ENCODE results near the gene CT47C1.
"Not testable (repeated sequence)": the region's sequence is repeated elsewhere in the genome, so short reads cannot be mapped to it uniquely, and the experiment has no call there.

Gene CT47C1

DNA sequence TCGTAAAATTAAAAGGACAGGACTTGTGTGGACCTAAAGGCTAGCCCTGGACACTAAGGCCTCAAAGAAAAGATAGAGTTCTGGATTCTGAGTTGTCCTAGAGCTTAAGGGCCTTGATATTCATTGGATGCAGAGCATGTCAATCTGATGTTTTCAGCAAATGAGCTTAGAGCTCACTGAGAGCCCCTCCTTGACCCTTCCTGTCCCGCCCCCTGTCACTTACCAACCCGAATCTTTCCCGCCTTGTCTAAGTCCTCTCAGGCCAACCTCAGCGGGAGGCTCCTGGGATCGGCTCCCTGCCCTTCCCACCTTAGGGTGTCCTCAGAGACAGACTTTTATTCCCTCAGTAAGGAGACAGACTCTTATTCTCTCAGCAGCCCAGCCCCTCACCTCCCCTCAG is at the start of gene CT47C1:
Gene CT47C1 (plus strand): TSS at position 250 of the 400 bp plus-strand sequence. CDS start 233 bp downstream, outside the sequence.
- in situ Hi-C loops (cut with MboI; ENCODE audit: low sequenced_read_pairs), result loop anchor here (25.0 kb wide), 1 partner anchor 235 kb away; no protein-coding TSS in a partner anchor

DNA sequence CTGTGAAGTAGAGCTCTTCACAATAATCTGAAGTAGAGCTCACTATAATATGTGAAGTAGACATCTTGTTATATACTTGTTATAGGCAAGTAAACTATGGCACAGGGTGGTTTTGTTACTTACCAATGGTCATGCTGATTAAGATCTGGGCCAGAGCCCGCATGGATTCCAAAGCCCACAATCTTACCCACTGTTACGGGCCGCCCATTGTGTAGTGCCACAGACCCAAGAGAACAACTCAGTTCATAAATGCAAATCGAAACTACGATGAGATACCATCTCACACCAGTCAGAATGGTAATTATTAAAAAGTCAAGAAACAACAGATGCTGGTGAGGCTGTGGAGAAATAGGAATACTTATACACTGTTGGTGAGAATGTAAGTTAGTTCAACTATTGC is 46.9 kb upstream of the CT47C1 start:
- in situ Hi-C loops (cut with MboI; ENCODE audit: low sequenced_read_pairs), result no loop called here

DNA sequence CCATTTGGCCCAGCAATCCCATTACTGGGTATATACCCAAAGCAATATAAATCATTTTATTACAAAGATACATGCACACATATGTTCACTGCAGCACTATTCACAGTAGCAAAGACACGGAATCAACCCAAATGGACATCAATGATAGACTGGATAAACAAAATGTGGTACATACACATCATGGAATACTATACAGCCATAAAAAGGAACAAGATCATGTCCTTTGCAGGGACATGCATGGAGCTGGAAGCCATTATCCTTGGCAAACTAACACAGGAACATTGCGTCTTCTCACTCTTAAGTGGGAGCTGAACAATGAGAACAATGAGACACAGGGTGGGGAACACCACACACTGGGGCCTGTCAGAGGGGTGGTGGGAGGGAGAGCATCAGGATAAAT is 46.4 kb upstream of the CT47C1 start:
- in situ Hi-C loops (cut with MboI; ENCODE audit: low sequenced_read_pairs), result not testable (repeated sequence)

DNA sequence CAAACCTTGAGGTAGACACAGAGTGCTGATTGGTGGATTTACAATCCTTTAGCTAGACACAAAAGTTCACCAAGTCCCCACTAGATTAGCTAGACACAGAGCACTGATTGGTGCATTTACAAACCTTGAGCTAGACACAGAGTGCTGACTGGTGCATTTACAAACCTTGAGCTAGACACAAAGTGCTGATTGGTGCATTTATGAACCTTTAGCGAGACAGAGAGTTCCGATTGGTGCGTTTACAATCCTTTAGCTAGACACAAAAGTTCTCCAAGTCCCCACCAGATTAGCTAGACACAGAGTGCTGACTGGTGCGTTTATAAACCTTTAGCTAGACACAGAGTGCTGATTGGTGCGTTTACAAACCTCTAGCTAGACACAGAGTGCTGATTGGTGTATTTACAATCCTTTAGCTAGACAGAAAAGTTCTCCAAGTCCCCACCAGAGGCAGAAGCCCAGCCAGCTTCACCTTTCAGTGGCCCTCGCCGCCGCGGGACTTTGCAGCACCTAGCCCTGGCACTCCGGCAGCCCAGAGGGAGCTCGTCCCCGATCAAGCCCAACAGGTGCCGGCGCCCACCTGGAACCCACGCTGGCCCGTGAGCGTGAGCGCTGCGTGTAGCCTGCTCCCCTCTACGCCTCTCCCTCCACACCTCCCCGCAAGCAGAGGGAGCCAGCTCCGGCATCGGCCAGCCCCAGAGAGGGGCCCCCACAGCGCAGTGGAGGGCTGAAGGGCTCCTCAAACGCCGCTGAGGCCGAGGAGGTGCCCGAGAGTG is 44.6 kb upstream of the CT47C1 start:
- in situ Hi-C loops (cut with MboI; ENCODE audit: low sequenced_read_pairs), result not testable (repeated sequence)

DNA sequence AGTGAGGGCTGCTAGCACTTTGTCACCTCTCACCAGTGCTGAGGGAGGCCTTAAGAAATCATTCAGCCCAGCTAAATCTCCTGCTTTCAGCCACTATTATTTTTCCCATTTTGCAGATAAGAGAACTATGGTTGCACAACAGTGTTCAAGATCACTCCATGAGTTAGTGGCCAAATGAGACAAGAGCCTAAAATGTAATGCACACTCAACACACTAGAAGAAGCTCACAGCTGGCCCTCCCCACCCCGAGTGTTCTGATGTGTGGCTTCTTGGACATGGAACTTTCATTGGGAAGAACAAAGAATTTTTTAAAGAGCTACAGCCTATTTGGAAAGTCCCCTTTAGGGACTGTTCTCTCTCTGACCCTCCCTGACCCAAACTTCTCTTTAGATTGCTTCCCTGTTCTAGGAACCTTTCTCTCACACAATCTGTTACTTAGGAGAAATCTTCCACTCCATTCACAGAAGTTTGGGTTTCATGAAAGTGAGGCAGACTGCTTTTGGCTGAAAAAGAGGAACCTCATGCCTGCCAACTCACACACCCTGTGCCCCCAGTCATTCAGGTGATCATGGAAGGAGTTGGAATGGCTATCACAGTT is 44.0 kb upstream of the CT47C1 start:
- in situ Hi-C loops (cut with MboI; ENCODE audit: low sequenced_read_pairs), result no loop called here

DNA sequence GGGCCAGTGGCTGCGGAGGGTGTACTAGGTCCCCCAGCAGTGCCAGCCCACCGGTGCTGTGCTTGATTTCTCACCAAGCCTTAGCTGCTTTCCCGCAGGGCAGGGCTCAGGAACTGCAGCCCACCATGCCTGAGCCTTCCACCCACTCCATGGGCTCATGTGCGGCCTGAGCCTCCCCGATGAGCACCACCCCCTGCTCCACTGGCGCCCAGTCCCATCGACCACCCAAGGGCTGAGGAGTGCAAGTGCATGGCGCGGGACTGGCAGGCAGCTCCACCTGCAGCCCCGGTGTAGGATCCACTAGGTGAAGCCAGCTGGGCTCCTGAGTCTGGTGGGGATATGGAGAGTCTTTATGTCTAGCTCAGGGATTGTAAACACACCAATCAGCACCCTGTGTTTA is 43.1 kb upstream of the CT47C1 start:
- in situ Hi-C loops (cut with MboI; ENCODE audit: low sequenced_read_pairs), result not testable (repeated sequence)

DNA sequence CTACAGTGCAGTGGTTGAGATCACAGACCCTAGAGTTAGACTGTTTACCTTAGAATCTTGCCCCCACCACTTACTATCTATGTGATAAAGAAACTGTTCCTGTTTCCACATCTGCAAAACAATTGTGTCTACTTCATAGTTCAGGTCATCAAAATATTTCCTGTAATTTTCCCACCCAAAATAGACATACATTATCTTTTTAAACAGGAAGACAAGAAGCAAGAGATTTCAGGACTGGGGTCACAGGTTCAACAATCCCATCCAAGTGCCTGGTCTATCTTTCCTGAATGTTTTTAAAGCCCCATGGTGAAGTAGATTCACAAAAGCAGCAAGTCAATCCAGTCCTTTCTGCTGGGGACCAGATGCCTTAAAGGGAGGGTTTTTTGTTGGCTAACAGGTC is 41.8 kb upstream of the CT47C1 start:
- in situ Hi-C loops (cut with MboI; ENCODE audit: low sequenced_read_pairs), result no loop called here

DNA sequence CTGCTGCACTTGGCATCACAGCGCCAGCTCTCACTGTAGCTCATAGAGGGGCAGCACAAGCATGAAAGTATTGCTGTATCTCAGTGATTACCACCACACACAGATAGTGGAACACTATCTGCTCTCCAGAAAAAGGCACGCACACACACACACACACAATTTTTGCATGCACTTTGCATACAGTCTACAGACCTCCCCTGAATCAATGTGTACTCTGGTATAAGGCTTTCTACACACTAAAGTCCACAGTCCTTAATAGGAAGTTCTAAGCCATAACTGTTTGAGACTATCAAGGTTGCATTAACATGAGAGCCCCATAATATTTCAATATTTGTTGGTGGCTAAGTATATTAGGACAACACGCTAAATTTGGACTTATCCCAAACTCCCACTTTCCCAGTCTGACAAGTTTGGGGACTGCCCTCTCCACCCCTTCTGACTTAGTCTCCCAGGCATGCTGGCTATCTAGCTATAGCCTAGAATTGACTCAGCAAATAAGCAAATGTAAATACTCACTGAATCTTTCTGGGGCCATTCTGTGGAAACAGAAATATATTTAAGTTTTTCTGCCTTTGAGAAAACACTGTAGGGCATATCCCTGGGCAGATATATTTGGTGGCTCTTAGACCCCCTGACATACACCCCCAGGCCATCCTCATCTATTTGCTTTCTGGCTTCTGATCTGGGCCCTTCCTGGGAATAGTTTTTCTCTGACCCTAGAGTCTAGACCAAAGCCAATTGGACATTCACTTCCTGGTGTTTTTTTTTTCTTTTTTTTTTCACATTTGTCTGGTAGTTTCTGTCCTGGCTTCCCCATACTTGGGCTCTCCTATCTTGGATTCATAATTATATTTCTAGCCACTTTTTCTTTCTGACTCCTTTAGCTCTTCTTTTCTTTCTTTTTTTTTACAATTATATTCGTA is 36.4 kb upstream of the CT47C1 start:
- in situ Hi-C loops (cut with MboI; ENCODE audit: low sequenced_read_pairs), result no loop called here

DNA sequence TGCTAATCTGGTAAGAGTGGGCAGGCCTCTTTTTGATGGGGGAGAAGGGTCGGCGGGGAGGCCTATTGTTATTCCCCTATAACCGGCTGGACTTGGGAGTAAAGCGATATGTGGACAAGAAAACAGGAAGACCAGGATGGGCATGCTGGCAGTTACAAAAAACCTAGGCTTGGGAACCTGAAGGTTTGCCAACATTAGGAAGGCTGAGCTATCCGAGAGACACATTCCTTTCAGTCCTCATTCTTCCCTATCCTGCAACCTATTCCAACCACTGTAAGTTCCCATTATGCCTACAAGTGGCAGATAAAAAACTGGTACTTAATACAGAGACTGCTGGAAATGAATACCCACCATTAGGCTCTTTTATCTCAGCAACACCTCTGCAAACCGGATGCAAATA is 32.4 kb upstream of the CT47C1 start:
- in situ Hi-C loops (cut with MboI; ENCODE audit: low sequenced_read_pairs), result no loop called here

DNA sequence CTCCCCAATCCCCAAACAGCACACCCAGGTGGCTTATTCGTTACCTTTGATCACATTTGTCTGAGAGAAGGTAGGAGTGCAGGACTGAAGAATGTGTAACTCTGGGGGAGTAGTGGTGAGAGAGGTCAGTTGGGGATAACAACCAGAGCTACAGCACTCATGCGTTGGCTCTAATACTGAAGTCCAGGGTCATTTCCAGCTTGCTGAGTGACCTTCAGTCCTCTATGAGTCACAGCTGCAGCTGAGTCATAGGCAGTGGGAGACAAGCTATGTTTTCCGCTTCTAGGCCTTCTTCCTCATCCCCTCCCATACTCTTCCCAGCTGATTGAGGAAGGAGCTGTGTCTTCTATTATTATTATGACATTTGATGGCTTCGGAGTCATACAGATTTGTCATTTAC is 31.6 kb upstream of the CT47C1 start:
- in situ Hi-C loops (cut with MboI; ENCODE audit: low sequenced_read_pairs), result no loop called here

DNA sequence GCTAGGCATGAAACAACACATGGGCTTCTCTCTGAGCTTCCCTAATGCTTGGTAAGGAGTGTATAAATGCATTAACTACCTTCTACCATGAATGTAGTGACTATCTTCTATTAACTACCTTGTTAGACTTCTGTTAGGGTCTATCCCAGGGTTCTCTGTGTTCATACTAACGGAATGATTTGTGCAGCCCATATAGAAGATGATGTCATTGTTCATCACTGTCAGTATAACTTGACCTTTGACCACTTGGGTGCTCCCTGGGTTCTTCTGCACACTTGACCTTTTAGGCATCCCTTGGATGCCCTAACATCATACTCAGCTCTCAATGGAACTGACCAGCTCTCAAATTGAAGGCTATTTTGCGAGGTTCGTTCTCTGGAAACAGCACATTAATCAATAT is 30.8 kb upstream of the CT47C1 start:
- in situ Hi-C loops (cut with MboI; ENCODE audit: low sequenced_read_pairs), result no loop called here

DNA sequence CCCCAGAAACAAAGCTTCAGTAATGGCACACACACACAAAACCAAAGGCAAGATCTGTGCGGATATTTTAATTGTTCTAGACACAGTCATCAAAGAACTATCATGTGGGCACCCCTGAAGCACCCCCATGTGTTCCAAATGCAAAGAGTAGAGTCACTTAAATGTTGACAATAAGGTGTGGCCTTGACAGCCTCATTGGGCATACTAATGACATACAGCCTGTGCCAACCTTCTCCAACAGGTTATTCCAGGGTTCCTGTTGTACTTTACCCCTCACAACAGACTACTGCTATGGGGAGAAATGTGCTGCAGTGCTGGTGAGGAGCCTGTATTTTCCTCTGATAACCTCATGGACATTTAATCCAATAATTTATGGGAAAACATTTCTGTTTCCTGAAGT is 29.8 kb upstream of the CT47C1 start:
- in situ Hi-C loops (cut with MboI; ENCODE audit: low sequenced_read_pairs), result no loop called here

DNA sequence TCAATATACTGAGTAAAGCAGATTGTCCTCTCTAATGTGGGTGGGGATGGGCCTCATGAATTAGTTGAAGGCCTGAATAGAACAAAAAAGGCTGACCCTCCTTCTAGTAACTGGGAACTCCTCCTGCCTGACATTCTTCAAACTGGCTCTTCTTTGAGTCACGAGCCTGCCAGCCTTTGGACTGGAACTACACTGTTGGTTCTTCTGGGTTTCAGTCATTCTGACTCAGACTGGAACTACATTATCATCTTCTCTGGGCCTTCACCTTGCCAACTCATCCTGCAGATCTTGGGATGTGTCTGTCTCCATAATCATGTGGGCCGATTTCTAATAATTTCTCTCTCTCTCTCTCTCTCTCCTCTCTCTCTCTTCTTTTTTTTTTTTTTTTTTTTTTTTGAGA is 26.9 kb upstream of the CT47C1 start:
- in situ Hi-C loops (cut with MboI; ENCODE audit: low sequenced_read_pairs), result no loop called here

DNA sequence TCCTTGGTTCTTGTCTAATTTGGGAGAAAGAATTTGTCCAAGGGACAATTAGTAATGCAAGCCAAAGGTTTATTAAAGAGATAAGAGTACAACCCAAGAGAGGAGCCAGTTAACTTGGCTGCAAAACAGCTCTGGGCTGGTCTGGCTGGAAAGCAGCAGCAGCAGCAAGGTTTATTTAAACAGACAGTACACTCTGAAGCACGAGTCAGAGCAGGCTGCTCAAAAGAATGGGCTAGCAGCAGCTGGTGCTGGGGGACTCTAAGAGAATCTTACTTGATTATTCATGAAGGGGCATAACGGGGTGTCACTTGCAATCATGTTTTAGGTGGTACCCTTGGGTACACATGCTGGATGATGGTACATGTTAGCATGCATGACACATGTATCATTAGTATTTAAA is 17.1 kb upstream of the CT47C1 start:
- in situ Hi-C loops (cut with MboI; ENCODE audit: low sequenced_read_pairs), result loop anchor here (25.0 kb wide), 1 partner anchor 218 kb away; no protein-coding TSS in a partner anchor

DNA sequence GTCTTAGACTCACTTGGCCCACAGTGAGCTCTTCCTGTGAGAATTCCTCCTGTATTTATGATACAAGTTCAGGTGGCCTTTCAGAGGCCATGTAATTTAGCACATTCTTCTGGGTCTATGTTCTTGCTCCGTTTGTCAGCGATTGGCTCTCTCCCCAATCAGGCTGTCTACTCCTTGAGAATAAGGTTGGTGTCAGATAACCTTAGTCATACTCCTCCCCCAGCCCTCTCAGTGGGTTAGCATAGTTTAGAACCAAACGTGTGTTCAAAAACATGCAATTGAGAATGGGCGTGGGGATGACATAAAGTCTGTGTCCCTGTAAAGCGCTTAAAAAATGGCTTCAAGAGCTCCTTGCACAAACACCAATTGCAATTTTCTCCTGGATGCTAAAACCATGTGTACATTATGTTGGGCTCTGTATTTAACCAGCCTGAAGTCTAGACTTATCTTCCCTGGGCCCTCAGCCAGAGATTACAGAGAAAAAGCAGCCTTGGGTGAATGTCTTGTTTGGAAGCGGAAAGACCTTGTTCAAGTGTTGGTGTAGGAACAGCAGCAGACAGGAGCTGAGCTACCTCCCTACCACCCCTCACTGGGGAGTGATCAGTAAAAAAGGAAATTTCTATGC is 9.9 kb upstream of the CT47C1 start:
- in situ Hi-C loops (cut with MboI; ENCODE audit: low sequenced_read_pairs), result loop anchor here (25.0 kb wide), 1 partner anchor 226 kb away; no protein-coding TSS in a partner anchor

DNA sequence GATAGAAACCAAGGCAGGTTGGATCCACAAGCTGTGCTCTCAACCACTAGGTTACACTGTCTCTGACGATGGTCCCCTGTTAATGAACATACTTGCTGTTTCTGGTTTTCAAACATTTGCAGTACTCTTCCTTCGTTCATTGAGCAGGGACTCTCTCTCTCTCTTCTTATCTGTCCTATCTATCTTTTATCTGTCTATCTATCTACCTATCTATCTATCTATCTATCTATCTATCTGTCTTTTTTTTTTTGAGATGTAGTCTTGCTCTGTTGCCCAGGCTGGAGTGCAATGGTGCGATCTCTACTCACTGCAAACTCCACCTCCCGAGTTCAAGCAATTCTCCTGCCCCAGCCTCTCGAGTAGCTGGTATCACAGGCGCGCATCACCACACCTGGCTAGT is 9.4 kb upstream of the CT47C1 start:
- in situ Hi-C loops (cut with MboI; ENCODE audit: low sequenced_read_pairs), result loop anchor here (25.0 kb wide), 1 partner anchor 226 kb away; no protein-coding TSS in a partner anchor

DNA sequence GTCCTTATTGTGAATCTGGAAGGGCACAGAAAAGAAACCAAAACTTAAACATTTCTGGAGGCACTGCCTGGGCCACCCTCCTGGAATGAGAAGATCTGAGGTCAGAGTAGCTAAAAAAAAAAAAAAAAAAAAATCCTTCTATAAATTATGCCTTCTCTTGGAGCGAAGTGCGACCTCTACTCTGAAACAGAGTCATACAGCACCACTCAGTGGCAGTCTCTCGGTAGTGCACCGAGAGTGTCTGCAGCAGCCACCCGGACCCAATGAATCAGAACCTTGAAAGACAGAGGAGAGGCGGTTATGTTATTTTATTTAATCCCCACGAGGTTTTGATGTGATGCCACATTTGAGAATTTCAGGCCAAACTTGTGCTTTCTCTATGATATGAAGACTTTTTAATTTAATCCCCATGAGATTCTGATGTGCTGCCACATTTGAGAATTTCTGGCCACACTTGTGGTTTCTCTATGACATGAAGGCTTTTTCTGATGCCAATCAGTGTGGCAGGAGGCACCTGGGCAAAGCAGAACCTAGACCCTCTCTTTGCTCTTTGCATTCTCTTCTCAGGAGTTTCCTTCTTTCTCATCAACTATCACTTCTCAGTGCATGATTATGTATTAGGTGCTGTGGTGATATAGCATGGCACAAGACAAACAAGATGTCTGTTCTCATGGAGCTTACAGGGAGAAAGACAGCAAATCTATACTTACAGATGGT is 5.6 kb upstream of the CT47C1 start:
- in situ Hi-C loops (cut with MboI; ENCODE audit: low sequenced_read_pairs), result loop anchor here (25.0 kb wide), 1 partner anchor 230 kb away; no protein-coding TSS in a partner anchor

DNA sequence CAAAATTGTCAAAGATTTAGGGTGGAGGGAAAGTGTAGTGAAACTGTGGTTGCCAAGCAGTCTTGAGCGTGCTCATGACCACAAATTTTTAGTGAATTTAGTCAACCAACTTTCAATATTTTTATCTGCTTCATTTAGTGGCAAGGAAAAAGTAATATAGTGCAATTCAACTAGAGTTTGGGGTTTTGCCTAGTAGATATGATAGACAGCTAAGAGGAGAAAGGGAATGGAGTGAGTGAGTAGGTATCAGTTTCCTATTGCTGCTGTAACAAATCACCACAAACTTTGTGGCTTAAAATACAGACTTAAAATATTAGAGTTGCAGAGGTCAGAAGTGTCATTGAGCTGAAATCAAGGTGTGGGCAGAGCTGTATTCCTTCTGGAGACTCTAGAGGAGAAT is 3.7 kb upstream of the CT47C1 start:
- in situ Hi-C loops (cut with MboI; ENCODE audit: low sequenced_read_pairs), result loop anchor here (25.0 kb wide), 1 partner anchor 232 kb away; no protein-coding TSS in a partner anchor

DNA sequence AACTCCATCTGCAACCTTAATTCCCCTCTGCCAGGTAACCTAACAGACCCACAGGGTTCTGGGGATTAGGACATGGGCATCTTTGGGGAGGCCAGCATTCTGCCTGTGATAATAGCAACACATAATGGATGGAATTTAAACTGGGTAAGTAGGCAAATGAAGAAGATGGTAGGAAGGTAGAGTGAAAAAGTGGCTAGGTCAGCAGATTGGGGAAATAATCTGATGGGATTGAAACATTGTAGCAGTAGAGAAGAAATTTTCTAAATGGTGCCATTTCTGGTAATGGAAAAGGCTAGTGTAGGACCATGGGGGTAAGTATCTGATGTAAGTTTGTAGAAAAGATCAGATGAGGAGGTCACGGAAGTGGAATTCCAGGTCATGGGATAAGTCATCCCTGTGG is 3.0 kb upstream of the CT47C1 start:
- in situ Hi-C loops (cut with MboI; ENCODE audit: low sequenced_read_pairs), result loop anchor here (25.0 kb wide), 1 partner anchor 232 kb away; no protein-coding TSS in a partner anchor

DNA sequence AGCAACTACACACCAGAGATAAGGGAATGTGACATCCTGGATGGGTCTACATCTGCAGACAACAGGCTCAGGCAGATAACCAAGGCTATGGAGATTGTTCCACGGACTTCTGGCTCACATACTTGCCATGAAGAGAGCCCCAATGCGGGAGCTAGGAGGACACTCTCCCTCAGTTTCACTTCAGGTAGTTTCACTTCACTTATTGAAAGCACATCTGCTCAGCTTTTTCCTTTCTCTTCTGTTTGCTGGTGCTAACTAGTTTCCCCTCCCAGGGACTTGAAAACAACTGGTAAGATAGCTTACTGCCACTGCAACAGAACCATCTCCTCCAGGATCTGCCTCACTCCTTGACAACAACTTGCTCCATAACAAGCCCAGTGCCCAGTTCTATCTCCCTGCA is 1.4 kb upstream of the CT47C1 start:
- in situ Hi-C loops (cut with MboI; ENCODE audit: low sequenced_read_pairs), result loop anchor here (25.0 kb wide), 1 partner anchor 234 kb away; no protein-coding TSS in a partner anchor
